ENCODE measurements around the gene AK8.

DNA sequence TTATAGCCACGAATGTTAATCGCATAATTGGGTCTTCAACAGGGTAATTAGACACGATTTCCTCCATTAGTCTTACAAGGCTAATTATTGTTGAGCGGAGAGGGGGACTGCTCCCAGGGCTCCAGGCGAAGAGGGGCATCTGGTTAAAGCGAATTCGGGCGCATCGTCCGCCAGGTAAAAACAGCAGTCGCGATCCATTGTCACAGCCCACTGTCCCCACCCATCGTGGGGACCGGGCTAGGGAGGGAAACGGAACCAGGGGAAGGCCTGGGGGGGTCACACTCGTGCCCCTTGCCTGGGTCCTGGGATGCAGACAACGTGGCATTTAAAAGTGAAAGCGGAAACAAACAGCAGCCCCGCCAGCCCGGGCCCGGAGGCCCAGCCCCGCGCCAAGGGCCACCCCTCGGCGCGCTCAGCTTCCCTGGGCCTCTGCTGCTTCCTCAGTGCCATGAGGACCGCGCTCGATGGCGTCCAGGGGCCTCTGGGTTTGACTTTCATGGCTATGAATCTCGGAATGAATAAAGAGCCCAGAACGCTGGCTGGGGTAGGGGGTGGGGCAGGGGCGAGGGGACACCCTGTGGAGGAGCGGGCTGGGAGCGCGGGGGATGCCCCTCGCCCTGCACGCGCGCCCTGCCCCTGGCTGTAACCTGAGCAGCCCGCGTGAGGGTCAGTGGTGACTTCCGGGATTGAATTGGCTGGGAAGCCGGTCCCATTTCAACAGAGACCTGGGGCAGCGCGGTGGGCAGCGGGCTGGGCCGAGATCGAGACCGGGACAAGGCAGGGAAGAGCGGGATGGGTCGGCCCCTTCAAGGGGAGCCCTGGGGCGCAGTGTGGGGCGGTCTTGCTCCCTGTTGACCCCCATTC, 107.9 kb downstream of the AK8 start:
- TF ChIP-seq, protein P1, sequence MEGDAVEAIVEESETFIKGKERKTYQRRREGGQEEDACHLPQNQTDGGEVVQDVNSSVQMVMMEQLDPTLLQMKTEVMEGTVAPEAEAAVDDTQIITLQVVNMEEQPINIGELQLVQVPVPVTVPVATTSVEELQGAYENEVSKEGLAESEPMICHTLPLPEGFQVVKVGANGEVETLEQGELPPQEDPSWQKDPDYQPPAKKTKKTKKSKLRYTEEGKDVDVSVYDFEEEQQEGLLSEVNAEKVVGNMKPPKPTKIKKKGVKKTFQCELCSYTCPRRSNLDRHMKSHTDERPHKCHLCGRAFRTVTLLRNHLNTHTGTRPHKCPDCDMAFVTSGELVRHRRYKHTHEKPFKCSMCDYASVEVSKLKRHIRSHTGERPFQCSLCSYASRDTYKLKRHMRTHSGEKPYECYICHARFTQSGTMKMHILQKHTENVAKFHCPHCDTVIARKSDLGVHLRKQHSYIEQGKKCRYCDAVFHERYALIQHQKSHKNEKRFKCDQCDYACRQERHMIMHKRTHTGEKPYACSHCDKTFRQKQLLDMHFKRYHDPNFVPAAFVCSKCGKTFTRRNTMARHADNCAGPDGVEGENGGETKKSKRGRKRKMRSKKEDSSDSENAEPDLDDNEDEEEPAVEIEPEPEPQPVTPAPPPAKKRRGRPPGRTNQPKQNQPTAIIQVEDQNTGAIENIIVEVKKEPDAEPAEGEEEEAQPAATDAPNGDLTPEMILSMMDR (IDR thresholded peaks at IDR 0.05) = peak in 1 of 7 experiments; percentile 13
- peak; percentile 19 to 64 (median 63) for TF ChIP-seq POLR2A (IDR thresholded peaks at IDR 0.05)

Measured in body of pancreas (tissue), 4 donors.